Activated T-cell treated with anti-CD3 and anti-CD28 coated beads for 24 hours (primary cell): ENCODE data around the gene PPP1CA.

Experiments used
- DNase-seq: peaks from one replicate; pipeline ENCODE4 v3.0.0-alpha.2; 2020; ENCODE audit warnings: low read depth

Gene PPP1CA

DNA sequence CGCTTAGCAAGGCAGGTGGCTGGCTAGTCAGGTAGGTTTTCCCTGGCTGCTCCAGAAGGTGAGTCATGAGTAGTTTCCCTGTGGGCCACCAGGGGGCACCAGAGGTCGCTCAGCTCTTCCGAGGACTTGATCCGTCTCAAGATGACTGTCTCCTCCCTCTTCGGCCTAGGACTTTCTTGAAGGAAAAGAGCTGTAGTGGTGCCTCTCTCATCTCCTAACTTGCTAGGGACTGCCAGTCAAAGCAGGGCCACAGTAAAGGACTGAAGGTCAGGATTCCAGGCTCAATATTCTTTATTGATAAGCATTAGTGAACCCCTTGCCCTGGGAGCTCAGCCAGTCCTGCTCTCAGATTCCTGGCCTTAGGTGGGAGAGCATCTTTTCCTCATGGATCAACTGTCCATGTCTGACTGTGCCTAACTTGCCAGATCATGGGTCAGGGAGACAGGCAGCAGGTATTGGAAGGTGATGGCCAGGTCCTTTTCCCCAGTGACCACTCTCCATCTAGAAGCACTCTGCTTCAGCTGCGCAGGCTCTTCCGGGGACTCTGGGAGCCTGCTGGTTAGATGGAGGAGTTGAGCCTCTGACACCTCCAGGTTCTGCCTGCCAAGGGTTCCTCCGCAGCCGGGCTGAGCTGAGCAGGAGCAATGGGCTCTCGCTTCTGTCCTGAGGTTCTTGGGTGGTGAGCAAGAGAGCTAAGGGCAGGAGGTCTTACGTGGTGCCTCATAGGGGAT, 50.2 kb downstream of the PPP1CA start:
- DNase-seq: peak; percentile 46

DNA sequence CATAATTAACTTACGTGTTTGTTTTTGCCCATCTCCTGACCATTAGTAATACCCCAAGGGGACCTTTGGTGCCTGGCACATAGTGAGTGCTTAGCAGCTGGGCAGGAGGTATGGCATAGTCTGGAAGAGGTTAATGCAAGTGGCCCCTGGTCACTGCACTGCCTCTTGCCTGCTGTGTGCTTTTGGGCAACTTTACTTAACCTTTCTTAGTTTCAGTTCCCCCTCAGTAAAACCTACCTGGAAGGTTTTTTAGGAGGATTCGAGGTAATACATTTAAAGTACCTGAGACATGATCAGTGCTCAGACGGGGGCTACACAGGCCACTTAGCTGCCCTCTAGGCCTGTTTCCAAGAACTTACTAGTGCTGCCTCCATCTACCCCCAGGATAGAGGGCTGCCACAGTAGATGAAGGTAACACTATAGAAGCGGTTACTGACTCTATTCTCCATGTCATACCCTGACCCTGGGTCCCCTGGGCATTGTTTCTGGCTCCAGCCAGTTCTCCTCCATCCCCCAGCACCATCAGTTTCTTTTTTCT, 51.7 kb downstream of the PPP1CA start:
- no peak for DNase-seq

DNA sequence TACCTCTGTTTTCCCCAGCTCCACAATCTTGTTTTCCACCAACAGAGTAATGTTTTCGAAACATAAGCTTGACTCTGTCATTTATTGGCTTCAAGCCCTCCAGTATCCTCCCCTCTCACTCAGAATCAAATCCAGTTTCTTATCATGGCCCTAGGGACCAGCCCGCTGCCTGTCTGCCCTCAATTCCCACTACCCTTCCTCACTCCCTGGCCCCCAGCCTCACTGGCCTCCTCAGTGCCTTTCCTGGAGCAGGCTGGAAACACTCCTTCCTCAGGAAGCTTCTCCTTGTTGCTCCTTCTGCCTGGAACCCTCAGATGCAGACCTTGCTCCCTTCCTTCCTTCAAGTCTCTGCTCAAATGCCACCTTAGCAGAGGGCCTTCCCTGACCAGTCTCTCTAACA, 52.2 kb downstream of the PPP1CA start:
- DNase-seq: no peak

DNA sequence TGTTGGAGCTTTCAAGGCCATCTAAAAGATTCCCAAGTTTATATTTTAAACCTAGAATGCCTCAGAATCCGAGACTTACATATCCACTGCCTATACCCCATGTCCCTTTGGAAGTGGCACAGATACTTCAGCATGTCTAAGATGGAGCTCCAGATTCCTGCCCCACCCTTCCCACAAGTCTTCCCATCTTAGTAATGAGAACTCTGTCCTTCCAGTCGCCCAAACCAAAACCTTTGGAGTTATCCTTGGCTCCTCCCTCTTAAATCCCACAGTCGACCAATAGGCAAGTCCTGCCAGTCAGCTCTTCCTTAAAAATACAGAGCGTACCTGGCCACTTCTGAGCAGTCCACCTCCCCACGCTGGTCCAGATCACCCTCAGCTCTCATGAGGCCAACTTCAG, 52.6 kb downstream of the PPP1CA start:
- no peak for DNase-seq
